ENCODE data around the gene RNASE13. TPM values are rescaled to one million over a fixed set of nuclear protein-coding genes. Genes with fewer than 3 reads are reported as not detected.

Gene RNASE13
- total RNA-seq, 1 donor from 2014 or later: not detected

DNA sequence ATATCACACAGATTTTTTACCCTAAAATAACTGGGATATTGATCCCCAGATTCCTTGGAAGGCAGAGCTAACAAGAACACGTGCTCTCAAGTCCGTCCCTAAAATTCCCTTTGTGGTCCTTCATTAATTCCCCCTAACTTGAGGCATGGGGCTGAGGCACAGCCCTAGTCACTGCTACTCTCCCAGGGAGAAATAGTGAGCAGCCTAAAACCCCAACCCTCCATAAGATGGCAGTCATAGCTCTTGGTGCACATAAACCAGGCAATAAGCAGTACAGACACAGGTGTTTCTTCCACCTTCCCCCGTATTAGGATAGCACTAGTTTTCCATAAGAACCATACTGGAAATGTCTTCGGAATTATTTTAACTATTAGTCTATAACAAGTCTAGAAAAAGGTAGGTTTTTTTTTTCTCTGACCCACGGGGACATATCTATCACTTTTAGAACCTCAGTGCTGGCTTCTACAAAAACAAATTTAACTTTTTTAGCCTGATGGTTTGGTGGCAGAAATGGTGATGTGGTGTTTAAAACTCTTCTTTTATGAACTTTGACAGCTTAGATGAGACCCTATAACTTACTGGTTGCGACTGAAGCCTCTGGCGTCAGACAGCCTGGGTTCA, 32.4 kb upstream of the RNASE13 start:
- Mint-ChIP-seq H3K4me1 (peaks cover 34% of the 10 kb centered on the region), H3K4me3 (no peak overlapping the region), H3K36me3 (ENCODE audit: low read depth) (no peaks in the 10 kb centered on the region), H3K27me3 (peaks cover 33% of the 10 kb centered on the region), H3K27ac (no peak overlapping the region), H3K9me3 (no peaks in the 10 kb centered on the region)
- DNase-seq (no peak), ATAC-seq (ENCODE audit: low read depth) (no peak)
- TF ChIP-seq, protein P1, sequence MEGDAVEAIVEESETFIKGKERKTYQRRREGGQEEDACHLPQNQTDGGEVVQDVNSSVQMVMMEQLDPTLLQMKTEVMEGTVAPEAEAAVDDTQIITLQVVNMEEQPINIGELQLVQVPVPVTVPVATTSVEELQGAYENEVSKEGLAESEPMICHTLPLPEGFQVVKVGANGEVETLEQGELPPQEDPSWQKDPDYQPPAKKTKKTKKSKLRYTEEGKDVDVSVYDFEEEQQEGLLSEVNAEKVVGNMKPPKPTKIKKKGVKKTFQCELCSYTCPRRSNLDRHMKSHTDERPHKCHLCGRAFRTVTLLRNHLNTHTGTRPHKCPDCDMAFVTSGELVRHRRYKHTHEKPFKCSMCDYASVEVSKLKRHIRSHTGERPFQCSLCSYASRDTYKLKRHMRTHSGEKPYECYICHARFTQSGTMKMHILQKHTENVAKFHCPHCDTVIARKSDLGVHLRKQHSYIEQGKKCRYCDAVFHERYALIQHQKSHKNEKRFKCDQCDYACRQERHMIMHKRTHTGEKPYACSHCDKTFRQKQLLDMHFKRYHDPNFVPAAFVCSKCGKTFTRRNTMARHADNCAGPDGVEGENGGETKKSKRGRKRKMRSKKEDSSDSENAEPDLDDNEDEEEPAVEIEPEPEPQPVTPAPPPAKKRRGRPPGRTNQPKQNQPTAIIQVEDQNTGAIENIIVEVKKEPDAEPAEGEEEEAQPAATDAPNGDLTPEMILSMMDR (IDR thresholded peaks at IDR 0.05): no peak
- ChIA-PET CTCF (interaction anchor here (0.7 to 4.7 kb wide), 11 partner anchors 20 to 65 kb away, joined by 3 to 146 read pairs (median 7); partner anchors contain the start of gene TMEM253), POLR2A (interaction anchor here (1.2 to 3.1 kb wide), 2 partner anchors 29 to 37 kb away, joined by 3 to 29 read pairs; no protein-coding TSS in a partner anchor)
- intact Hi-C loops (cut with micrococcal nuclease): no loop called here

DNA sequence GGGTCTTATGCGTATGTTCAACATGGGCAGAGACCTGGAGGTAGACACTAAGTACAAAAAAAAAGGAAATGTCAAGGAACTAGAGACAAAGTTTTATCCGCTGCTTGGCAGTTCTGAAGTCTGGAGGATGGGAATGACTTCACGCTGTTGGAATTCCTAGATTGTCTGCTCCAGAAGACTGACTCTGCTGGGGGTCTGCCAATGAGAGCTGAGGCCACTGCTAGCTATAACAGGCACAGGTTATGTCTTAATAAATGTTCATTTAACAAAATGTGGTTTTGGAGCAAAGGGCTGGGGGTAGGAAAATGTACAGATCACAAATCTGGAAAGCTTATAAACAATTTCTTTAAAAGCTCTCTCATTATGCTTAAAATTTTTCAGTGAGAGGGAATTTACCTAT, 28.9 kb upstream of the RNASE13 start:
- H3K27me3 Mint-ChIP-seq: peaks cover 37% of the 10 kb centered on the region
- no peaks in the 10 kb centered on the region for H3K36me3 Mint-ChIP-seq (ENCODE audit: low read depth)
- ChIA-PET POLR2A (no interaction called here), CTCF (interaction anchor here (0.7 kb wide), 1 partner anchor 41 kb away, joined by 3 read pairs; no protein-coding TSS in a partner anchor)
- no peak overlapping the region for H3K27ac Mint-ChIP-seq
- ATAC-seq (ENCODE audit: low read depth) (no peak), DNase-seq (no peak)
- H3K4me3 Mint-ChIP-seq: no peak overlapping the region
- intact Hi-C loops (cut with micrococcal nuclease): no loop called here
- TF ChIP-seq, protein P1 (IDR thresholded peaks at IDR 0.05): no peak
- H3K4me1 Mint-ChIP-seq: peaks cover 2% of the 10 kb centered on the region
- H3K9me3 Mint-ChIP-seq: no peaks in the 10 kb centered on the region

DNA sequence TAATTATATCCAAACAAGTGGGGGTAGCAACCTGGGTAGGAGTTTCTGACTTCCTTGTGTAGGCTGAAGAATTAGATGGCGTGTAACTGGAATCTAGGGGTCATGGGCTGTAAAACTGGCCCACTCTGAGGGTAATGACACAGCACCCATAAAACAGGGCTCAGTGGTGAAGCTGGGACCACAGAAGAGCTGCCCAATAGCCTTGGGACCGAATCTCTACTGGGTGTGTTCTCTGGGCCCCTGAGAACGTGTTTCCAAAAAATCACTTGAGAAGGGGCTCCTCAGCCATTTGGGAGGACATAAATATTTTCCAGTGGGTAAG, 26.7 kb upstream of the RNASE13 start:
- ATAC-seq (ENCODE audit: low read depth) (no peak), DNase-seq (no peak)
- POLR2A ChIA-PET: no interaction called here
- H3K27me3 Mint-ChIP-seq: peaks cover 32% of the 10 kb centered on the region
- CTCF ChIA-PET: interaction anchor here (1.8 kb wide), 1 partner anchor 32 kb away, joined by 8 read pairs; no protein-coding TSS in a partner anchor
- TF ChIP-seq, protein P1 (IDR thresholded peaks at IDR 0.05): no peak
- no peak overlapping the region for H3K4me3 Mint-ChIP-seq
- H3K27ac Mint-ChIP-seq: no peak overlapping the region
- no peaks in the 10 kb centered on the region for H3K36me3 Mint-ChIP-seq (ENCODE audit: low read depth)
- intact Hi-C loops (cut with micrococcal nuclease): no loop called here
- H3K9me3 Mint-ChIP-seq: no peaks in the 10 kb centered on the region
- no peaks in the 10 kb centered on the region for H3K4me1 Mint-ChIP-seq

- ChIA-PET CTCF (interaction anchor here (0.9 kb wide), 1 partner anchor 46 kb away, joined by 3 read pairs; no protein-coding TSS in a partner anchor), POLR2A (no interaction called here)
- DNase-seq (no peak), ATAC-seq (ENCODE audit: low read depth) (no peak)
- TF ChIP-seq, protein P1 (IDR thresholded peaks at IDR 0.05): no peak
- no peak overlapping the region for H3K4me3 Mint-ChIP-seq
- H3K36me3 Mint-ChIP-seq (ENCODE audit: low read depth): no peaks in the 10 kb centered on the region
- intact Hi-C loops (cut with micrococcal nuclease): no loop called here
- H3K27me3 Mint-ChIP-seq: peaks cover 30% of the 10 kb centered on the region
- no peaks in the 10 kb centered on the region for H3K4me1 Mint-ChIP-seq
- no peak overlapping the region for H3K27ac Mint-ChIP-seq
- H3K9me3 Mint-ChIP-seq: no peaks in the 10 kb centered on the region
These were observed 26.2 kb upstream of the RNASE13 start for GRCh38 chr14:21060614-21061346.

- Mint-ChIP-seq H3K4me1 (no peaks in the 10 kb centered on the region), H3K36me3 (ENCODE audit: low read depth) (no peaks in the 10 kb centered on the region), H3K4me3 (no peak overlapping the region), H3K27ac (no peak overlapping the region), H3K27me3 (peaks cover 24% of the 10 kb centered on the region), H3K9me3 (no peaks in the 10 kb centered on the region)
- intact Hi-C loops (cut with micrococcal nuclease): no loop called here
- ATAC-seq (ENCODE audit: low read depth) (no peak), DNase-seq (no peak)
- ChIA-PET POLR2A (no interaction called here), CTCF (interaction anchor here (0.9 kb wide), 1 partner anchor 45 kb away, joined by 3 read pairs; no protein-coding TSS in a partner anchor)
- TF ChIP-seq, protein P1 (IDR thresholded peaks at IDR 0.05): no peak
These were observed 25.4 kb upstream of the RNASE13 start for GRCh38 chr14:21059842-21060613.

All from activated B cell treated with CpG ODN at 0.5 μM for 24 hours (primary cell).